NCI-H2107 treated with DMSO at 0.1 percent for 48 hours (cell line): ENCODE results near the gene CERS6.
"Not testable (repeated sequence)": the region's sequence is repeated elsewhere in the genome, so short reads cannot be mapped to it uniquely, and the experiment has no call there.

Experiments
- DNase-seq: peaks from one replicate; lab custom pipeline; 2025; ENCODE audit not compliant: unreplicated experiment; lab: John Stamatoyannopoulos, UW

Gene CERS6

GRCh38 chr2:168466834-168467565, 10.9 kb downstream of the CERS6 start:
- DNase-seq, result peak; percentile 12

- DNase-seq, result no peak
Observed at GRCh38 chr2:168467729-168468128, 11.7 kb downstream of the CERS6 start.

- DNase-seq, result no peak
Observed at GRCh38 chr2:168468354-168468753, 12.3 kb downstream of the CERS6 start.

- DNase-seq, result no peak
Observed at GRCh38 chr2:168469281-168469988, 13.4 kb downstream of the CERS6 start.

- peak; percentile 31 for DNase-seq
Observed at GRCh38 chr2:168470320-168471162, 14.5 kb downstream of the CERS6 start.

GRCh38 chr2:168471163-168471475, 15.0 kb downstream of the CERS6 start:
- DNase-seq, result no peak

- DNase-seq, result no peak
Observed at GRCh38 chr2:168475636-168476035, 19.6 kb downstream of the CERS6 start.

- DNase-seq, result no peak
Observed at GRCh38 chr2:168478206-168478605, 22.1 kb downstream of the CERS6 start.

GRCh38 chr2:168480356-168480755, 24.3 kb downstream of the CERS6 start:
- DNase-seq, result no peak

GRCh38 chr2:168480825-168481585, 24.9 kb downstream of the CERS6 start:
- no peak for DNase-seq

GRCh38 chr2:168482269-168482668, 26.2 kb downstream of the CERS6 start:
- DNase-seq, result no peak

GRCh38 chr2:168482952-168483831, 27.1 kb downstream of the CERS6 start:
- no peak for DNase-seq

- DNase-seq, result no peak
Observed at GRCh38 chr2:168486477-168486876, 30.4 kb downstream of the CERS6 start.

GRCh38 chr2:168490015-168490874, 34.2 kb downstream of the CERS6 start:
- peak; percentile 60 for DNase-seq

GRCh38 chr2:168490946-168491605, 35.0 kb downstream of the CERS6 start:
- DNase-seq, result no peak

GRCh38 chr2:168491728-168492127, 35.7 kb downstream of the CERS6 start:
- not testable (repeated sequence) for DNase-seq

- not testable (repeated sequence) for DNase-seq
Observed at GRCh38 chr2:168493219-168493618, 37.1 kb downstream of the CERS6 start.

GRCh38 chr2:168494190-168494711, 38.2 kb downstream of the CERS6 start:
- no peak for DNase-seq
